ENCODE data around the gene TYRO3. TPM values are rescaled to one million over a fixed set of nuclear protein-coding genes. Genes with fewer than 3 reads are reported as not detected.

TYRO3 gene
- total and polyA plus RNA-seq, 9 donors: 37.7 to 265 (median 109) TPM

DNA sequence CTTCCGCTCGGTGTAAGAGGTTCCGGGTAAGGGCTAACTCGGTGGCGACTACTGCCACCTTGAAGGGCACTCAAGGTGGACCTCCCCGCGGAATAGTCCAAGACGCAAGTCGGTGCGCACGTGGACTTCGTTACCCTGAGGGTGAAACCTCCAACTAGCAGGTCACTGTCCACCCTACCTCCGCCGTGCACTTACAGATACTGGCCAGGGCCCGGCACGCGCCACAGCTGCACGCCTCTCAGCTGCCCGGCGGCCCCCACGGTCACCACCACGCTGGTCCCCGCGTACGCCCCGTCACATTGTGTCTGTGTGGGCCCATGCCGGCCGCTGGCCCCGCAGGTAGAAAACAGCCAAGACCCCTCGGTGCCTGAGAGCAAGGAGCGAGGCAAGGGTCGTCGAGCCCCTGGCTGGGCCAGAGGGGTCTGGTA, 46.5 kb upstream of the TYRO3 start:
- Histone ChIP-seq H3K4me3 (no peak overlapping the region), H3K27me3 (no peaks in the 10 kb centered on the region), H3K27ac (no peak overlapping the region), H3K4me1 (ENCODE audit: insufficient read depth) (peaks cover 20% of the 10 kb centered on the region), H3K36me3 (no peaks in the 10 kb centered on the region), H3K9me3 (no peaks in the 10 kb centered on the region)
- intact Hi-C loops (cut with DNase I): no loop called here
- no peak for DNase-seq
- no peak for TF ChIP-seq EP300 (IDR thresholded peaks at IDR 0.05)
- TF ChIP-seq, protein P1, sequence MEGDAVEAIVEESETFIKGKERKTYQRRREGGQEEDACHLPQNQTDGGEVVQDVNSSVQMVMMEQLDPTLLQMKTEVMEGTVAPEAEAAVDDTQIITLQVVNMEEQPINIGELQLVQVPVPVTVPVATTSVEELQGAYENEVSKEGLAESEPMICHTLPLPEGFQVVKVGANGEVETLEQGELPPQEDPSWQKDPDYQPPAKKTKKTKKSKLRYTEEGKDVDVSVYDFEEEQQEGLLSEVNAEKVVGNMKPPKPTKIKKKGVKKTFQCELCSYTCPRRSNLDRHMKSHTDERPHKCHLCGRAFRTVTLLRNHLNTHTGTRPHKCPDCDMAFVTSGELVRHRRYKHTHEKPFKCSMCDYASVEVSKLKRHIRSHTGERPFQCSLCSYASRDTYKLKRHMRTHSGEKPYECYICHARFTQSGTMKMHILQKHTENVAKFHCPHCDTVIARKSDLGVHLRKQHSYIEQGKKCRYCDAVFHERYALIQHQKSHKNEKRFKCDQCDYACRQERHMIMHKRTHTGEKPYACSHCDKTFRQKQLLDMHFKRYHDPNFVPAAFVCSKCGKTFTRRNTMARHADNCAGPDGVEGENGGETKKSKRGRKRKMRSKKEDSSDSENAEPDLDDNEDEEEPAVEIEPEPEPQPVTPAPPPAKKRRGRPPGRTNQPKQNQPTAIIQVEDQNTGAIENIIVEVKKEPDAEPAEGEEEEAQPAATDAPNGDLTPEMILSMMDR (IDR thresholded peaks at IDR 0.05): no peak
- no peak for TF ChIP-seq POLR2A (IDR thresholded peaks at IDR 0.05)
- 4% methylated on average over 33 of the region's 33 CpGs for WGBS, 3 donors

DNA sequence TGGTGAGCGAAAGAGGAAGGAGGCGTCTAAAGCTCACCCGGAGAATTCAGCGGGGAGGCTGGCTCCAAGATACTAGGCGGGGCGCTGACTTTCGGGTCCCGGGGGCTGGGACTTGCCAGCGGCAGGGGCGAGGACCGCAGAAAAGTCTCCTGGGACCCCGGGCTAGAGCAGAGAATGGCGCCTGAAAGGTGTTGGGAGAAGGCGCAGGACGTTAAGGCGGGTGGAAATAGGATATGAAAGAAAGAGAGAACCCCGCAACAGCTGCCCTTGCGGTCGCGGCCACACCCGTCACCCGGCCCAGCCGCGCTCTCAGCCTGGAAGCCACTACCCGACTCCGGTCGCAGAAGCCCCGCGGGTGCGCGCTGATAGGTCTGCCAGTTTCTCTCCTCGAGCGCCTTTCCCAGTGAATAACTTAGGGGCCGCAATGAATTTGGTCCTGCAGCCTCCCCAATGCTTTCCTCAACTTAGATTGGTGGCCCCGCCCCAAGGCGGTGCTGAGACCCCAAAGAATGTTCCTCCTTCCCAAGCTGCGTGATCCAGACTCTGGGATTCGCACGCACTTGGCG, 46.0 kb upstream of the TYRO3 start:
- TF ChIP-seq POLR2A (IDR thresholded peaks at IDR 0.05): no peak
- TF ChIP-seq, protein P1 (IDR thresholded peaks at IDR 0.05): no peak
- no peak for TF ChIP-seq EP300 (IDR thresholded peaks at IDR 0.05)
- Histone ChIP-seq H3K27me3 (no peaks in the 10 kb centered on the region), H3K4me3 (peak overlapping the region; percentile 4), H3K27ac (no peak overlapping the region), H3K9me3 (no peaks in the 10 kb centered on the region), H3K4me1 (ENCODE audit: insufficient read depth) (peaks cover 20% of the 10 kb centered on the region), H3K36me3 (no peaks in the 10 kb centered on the region)
- intact Hi-C loops (cut with DNase I): no loop called here
- peak in 2 of 5 donors; percentile 24 to 42 for DNase-seq
- 0 to 1% (median 1%) methylated on average over 40 of the region's 40 CpGs for WGBS, 3 donors

DNA sequence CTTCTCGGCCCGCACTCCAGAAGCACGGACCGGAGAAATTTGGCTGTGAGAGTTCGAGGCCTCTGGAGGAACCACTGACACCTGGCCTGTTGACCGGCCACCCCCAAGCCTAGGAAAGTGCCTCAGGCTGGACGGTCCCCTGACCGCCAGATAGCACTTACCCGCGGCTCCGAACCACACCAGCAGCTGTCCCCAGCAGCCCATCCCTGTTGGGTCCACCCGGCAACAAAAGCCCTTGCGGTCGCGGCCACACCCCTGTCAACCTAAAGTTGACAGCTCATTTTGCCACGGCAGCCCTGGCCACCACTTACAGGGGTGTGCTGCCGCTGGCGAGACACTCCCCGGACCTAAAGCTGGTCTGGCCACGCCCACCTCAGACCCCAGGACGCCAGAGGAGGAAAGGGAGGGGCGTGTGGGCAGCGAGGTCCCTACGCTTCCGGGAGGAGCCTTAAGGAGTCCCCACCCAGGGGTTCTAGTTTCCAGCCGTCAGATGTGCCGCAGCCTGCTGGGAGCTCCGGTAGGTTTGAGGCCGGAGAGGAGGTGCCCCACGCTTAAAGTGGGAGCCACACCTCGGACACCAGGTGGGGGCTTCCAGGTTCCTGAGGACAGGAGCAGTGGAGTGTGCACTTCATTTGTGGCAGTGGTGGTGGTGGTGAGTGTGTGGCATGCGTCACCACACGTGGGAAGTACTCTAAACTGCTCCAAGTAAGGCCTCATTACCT, 45.3 kb upstream of the TYRO3 start, which contains the start of gene LTK:
LTK (minus strand) TSS at position 322 of the 722 bp plus-strand sequence; CDS start at position 204, 118 bp downstream.
- DNase-seq: no peak
- H3K4me1 ChIP-seq (ENCODE audit: insufficient read depth): peaks cover 20% of the 10 kb centered on the region
- peak within 1 kb of the TSS; percentile 4 for H3K4me3 ChIP-seq
- intact Hi-C loops (cut with DNase I): no loop called here
- TF ChIP-seq POLR2A (IDR thresholded peaks at IDR 0.05) (no peak), EP300 (IDR thresholded peaks at IDR 0.05) (no peak)
- TF ChIP-seq, protein P1 (IDR thresholded peaks at IDR 0.05): no peak
- no peaks in the 10 kb centered on the region for H3K27me3 ChIP-seq
- 6 to 9% (median 7%) methylated on average over 30 to 33 of the region's 33 CpGs for WGBS, 3 donors
- no peaks in the 10 kb centered on the region for H3K9me3 ChIP-seq
- no peaks in the 10 kb centered on the region for H3K36me3 ChIP-seq
- H3K27ac ChIP-seq: no peak within 1 kb of the TSS

DNA sequence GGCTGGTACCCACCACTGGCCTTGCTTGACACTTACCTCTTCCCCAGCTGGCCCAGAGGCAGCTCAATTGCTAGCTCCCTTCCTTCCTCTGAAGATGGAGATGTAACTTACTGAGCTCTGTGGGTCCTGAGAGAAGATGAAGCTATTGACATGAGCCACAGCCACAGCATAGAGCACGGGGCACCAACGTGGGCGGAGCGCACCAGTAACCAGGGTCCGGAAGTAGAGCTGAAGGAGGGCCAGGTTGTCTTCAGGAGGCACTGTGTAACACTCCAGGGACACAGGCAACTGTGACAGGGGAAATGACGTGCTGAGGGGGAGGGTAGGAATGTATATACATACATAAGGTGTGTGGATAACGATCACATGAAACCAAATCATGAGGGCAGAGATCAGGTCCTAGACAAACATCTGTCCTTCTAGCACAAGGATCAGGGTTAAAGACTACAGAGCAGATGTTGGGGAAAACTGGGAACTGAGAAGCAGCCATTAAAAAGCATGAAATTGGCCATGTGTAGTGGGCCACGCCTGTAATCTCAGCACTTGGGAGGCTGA, 41.0 kb upstream of the TYRO3 start:
- no peak for DNase-seq
- Histone ChIP-seq H3K36me3 (no peaks in the 10 kb centered on the region), H3K27me3 (no peaks in the 10 kb centered on the region), H3K27ac (no peak overlapping the region), H3K4me1 (ENCODE audit: insufficient read depth) (peaks cover 8% of the 10 kb centered on the region), H3K9me3 (no peaks in the 10 kb centered on the region), H3K4me3 (no peak overlapping the region)
- 88 to 93% (median 88%) methylated on average over 8 of the region's 8 CpGs for WGBS, 3 donors
- no peak for TF ChIP-seq EP300 (IDR thresholded peaks at IDR 0.05)
- TF ChIP-seq, protein P1 (IDR thresholded peaks at IDR 0.05): no peak
- intact Hi-C loops (cut with DNase I): no loop called here
